GM12874 (cell line): ENCODE results near the gene LGI1.

ENCODE experiments used
- TF ChIP-seq, protein P1 (sequence below): IDR thresholded peaks from 2 replicates; pipeline ENCODE4 v1.5.1; 2011; ENCODE audit warnings: low read depth, mild to moderate bottlenecking, control low read depth, low read length, moderate library complexity; ENCODE audit not compliant: insufficient read depth

The LGI1 gene

GRCh38 chr10:93746844-93747284 is 10.9 kb upstream of the LGI1 start:
- TF ChIP-seq, protein P1, sequence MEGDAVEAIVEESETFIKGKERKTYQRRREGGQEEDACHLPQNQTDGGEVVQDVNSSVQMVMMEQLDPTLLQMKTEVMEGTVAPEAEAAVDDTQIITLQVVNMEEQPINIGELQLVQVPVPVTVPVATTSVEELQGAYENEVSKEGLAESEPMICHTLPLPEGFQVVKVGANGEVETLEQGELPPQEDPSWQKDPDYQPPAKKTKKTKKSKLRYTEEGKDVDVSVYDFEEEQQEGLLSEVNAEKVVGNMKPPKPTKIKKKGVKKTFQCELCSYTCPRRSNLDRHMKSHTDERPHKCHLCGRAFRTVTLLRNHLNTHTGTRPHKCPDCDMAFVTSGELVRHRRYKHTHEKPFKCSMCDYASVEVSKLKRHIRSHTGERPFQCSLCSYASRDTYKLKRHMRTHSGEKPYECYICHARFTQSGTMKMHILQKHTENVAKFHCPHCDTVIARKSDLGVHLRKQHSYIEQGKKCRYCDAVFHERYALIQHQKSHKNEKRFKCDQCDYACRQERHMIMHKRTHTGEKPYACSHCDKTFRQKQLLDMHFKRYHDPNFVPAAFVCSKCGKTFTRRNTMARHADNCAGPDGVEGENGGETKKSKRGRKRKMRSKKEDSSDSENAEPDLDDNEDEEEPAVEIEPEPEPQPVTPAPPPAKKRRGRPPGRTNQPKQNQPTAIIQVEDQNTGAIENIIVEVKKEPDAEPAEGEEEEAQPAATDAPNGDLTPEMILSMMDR: peak; percentile 62

- TF ChIP-seq, protein P1: no peak
These were observed 8.4 kb upstream of the LGI1 start for GRCh38 chr10:93749218-93749799.

DNA sequence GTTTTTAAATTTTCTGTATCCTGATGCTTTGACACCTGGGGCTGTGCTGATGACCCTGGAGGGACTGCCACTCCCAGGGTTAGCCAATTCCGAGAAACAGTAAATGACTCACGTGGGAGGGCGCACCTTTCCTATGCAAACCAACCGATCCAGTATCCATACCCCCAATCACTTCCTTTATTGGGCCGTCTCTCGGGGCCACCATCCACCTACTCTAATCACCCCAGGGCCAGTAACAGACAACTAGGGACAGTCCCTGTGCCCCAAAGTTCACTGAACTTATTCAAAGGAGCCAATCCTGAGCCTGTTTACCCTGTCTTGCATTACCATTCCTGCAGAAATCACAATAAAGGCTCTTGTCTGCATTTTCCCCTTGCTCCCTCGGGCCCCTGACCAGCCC is 6.6 kb upstream of the LGI1 start:
- TF ChIP-seq, protein P1: no peak

DNA sequence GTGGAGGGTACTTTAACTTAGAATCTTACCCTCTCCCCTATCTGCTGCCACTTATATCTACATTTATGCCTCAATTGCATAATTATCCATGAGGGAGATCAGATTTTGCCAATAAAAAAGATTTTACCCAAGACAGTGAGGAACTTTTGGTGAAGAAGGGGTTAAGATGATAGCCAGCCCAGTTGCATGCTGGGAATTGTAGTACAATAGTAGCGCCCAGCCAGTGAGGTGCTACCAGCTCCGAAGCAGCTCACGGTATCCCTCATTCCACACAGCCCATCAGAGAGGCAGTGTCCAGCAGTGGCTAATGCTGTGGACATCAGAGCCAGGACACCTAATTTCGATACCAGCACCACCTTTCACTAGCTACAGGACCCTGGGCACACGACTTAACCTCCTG is 5.9 kb upstream of the LGI1 start:
- TF ChIP-seq, protein P1: no peak

GRCh38 chr10:93752761-93753160 is 5.0 kb upstream of the LGI1 start:
- TF ChIP-seq, protein P1: no peak

- TF ChIP-seq, protein P1: no peak
These were observed 4.0 kb upstream of the LGI1 start for GRCh38 chr10:93753621-93754250.

DNA sequence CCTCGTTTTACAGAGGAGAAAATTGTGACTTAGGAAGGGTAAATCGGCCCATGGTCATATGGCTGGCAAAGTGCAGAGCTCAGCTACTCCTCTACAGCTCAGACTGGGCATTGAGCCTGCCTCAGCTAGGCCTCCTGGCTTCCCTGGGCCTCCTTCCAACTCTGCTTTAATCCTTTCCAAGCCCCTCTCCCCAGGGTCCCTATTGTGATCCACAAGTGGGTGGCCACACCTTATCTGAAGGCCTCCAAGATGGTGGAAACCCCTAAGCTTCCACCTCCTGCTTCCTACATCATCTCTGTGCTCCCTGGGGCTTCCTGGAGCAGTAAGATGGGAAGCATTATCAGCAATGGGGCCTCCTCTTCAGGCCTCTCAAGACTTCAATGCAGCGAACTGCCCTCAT is 3.0 kb upstream of the LGI1 start:
- TF ChIP-seq, protein P1: no peak
